PFSK-1 (cell line): ENCODE results near the gene ADAP1.

Experiments used
- POLR2AphosphoS5 ChIP-seq: IDR thresholded peaks from 2 replicates; pipeline ENCODE4 v1.6.1; 2012; ENCODE audit warnings: low read depth, mild to moderate bottlenecking, control low read depth, low read length, moderate library complexity
- SIN3A ChIP-seq: IDR thresholded peaks from 2 replicates; pipeline ENCODE4 v1.6.1; 2012; ENCODE audit warnings: mild to moderate bottlenecking, low read length, moderate library complexity, borderline replicate concordance; ENCODE audit not compliant: insufficient read depth
- TAF1 ChIP-seq: IDR thresholded peaks from 2 replicates; pipeline ENCODE4 v1.6.1; 2012; ENCODE audit warnings: low read length, control low read depth, borderline replicate concordance; ENCODE audit not compliant: insufficient read depth
- TF ChIP-seq, protein P1 (sequence below), 2 experiments: IDR thresholded peaks; 2 replicates each; pipeline versions ENCODE4 v1.6.1 to v1.8.0; 2011 to 2012; ENCODE audit warnings: low read depth in 2 of 2, low read length in 2 of 2, control low read depth in 1 of 2, inconsistent platforms in 1 of 2, mild to moderate bottlenecking in 1 of 2, moderate library complexity in 1 of 2; ENCODE audit not compliant: insufficient read depth in 1 of 2

DNA sequence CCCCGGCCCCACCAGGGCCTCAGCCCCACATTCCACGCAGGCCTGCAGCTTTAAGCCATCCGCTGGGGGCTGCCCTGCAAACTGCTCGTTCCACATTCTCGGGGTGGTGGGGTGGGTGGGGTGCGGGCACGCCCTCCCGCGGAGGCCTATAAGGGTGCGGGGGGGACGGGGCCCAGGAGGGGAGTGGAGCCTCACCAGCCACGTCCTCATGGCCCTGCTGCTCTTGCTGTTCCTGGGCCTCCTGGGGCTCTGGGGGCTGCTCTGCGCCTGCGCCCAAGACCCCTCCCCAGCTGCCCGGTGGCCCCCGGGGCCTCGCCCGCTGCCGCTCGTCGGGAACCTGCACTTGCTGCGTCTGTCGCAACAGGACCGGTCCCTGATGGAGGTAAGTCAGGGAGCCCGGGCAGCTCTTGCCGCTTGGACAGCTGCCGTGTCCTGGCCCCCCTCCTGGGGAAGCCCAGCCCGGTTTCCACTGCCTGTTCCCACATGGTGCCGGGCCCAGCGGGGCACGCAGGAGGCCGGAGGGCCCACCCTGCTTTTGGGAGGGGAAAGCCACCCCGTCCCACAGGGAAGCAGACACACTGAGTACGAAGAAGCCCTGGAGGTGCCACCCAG, 28.6 kb upstream of the ADAP1 start, which contains the start of gene CYP2W1:
- no peak for TF ChIP-seq POLR2AphosphoS5
- no peak for TF ChIP-seq SIN3A
- TF ChIP-seq, protein P1, sequence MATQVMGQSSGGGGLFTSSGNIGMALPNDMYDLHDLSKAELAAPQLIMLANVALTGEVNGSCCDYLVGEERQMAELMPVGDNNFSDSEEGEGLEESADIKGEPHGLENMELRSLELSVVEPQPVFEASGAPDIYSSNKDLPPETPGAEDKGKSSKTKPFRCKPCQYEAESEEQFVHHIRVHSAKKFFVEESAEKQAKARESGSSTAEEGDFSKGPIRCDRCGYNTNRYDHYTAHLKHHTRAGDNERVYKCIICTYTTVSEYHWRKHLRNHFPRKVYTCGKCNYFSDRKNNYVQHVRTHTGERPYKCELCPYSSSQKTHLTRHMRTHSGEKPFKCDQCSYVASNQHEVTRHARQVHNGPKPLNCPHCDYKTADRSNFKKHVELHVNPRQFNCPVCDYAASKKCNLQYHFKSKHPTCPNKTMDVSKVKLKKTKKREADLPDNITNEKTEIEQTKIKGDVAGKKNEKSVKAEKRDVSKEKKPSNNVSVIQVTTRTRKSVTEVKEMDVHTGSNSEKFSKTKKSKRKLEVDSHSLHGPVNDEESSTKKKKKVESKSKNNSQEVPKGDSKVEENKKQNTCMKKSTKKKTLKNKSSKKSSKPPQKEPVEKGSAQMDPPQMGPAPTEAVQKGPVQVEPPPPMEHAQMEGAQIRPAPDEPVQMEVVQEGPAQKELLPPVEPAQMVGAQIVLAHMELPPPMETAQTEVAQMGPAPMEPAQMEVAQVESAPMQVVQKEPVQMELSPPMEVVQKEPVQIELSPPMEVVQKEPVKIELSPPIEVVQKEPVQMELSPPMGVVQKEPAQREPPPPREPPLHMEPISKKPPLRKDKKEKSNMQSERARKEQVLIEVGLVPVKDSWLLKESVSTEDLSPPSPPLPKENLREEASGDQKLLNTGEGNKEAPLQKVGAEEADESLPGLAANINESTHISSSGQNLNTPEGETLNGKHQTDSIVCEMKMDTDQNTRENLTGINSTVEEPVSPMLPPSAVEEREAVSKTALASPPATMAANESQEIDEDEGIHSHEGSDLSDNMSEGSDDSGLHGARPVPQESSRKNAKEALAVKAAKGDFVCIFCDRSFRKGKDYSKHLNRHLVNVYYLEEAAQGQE (IDR thresholded peaks at IDR 0.05; ENCODE audit: insufficient read depth in 1 of 2, low read depth in 2 of 2, low read length in 2 of 2) = no peak
- no peak for TF ChIP-seq TAF1
